Measurements from ENCODE around the gene NR6A1. TPM values are rescaled to one million over a fixed set of nuclear protein-coding genes. Genes with fewer than 3 reads are reported as not detected.
A peak's percentile ranks its signal among the peaks of the same experiment; 100 is the strongest.

Gene NR6A1
- total and polyA plus RNA-seq, 2 of the 13 experiments (the other 11 are each of a cell fraction or from before 2014, with no cell fraction given): 28.1 to 31.5 TPM

GRCh38 chr9:124733964-124734740 lies 37.0 kb downstream of the NR6A1 start (continued):
- TF ChIP-seq CEBPG (CRISPR knock-in tag; IDR thresholded peaks at IDR 0.05): peak; percentile 60
- TF ChIP-seq CBFB (CRISPR knock-in tag; IDR thresholded peaks at IDR 0.05): peak; percentile 57; the same call in 1 of the 2 replicates
- no peak; the same call in 1 of the 2 replicates for TF ChIP-seq ZNF205 (CRISPR knock-in tag; IDR thresholded peaks at IDR 0.05)
- TF ChIP-seq SNAPC4 (CRISPR knock-in tag; IDR thresholded peaks at IDR 0.05): no peak
- TF ChIP-seq SOX6 (IDR thresholded peaks at IDR 0.05): no peak
- peak; percentile 96 for TF ChIP-seq SOX6 (CRISPR knock-in tag; IDR thresholded peaks at IDR 0.05)
- TF ChIP-seq, protein P1, sequence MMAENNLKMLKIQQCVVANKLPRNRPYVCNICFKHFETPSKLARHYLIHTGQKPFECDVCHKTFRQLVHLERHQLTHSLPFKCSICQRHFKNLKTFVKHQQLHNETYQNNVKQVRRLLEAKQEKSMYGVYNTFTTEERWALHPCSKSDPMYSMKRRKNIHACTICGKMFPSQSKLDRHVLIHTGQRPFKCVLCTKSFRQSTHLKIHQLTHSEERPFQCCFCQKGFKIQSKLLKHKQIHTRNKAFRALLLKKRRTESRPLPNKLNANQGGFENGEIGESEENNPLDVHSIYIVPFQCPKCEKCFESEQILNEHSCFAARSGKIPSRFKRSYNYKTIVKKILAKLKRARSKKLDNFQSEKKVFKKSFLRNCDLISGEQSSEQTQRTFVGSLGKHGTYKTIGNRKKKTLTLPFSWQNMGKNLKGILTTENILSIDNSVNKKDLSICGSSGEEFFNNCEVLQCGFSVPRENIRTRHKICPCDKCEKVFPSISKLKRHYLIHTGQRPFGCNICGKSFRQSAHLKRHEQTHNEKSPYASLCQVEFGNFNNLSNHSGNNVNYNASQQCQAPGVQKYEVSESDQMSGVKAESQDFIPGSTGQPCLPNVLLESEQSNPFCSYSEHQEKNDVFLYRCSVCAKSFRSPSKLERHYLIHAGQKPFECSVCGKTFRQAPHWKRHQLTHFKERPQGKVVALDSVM (CRISPR knock-in tag; IDR thresholded peaks at IDR 0.05): peak; percentile 81
- peak; percentile 82 for TF ChIP-seq ELF3 (CRISPR knock-in tag; IDR thresholded peaks at IDR 0.05)
- TF ChIP-seq, protein P2, sequence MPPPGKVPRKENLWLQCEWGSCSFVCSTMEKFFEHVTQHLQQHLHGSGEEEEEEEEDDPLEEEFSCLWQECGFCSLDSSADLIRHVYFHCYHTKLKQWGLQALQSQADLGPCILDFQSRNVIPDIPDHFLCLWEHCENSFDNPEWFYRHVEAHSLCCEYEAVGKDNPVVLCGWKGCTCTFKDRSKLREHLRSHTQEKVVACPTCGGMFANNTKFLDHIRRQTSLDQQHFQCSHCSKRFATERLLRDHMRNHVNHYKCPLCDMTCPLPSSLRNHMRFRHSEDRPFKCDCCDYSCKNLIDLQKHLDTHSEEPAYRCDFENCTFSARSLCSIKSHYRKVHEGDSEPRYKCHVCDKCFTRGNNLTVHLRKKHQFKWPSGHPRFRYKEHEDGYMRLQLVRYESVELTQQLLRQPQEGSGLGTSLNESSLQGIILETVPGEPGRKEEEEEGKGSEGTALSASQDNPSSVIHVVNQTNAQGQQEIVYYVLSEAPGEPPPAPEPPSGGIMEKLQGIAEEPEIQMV (CRISPR knock-in tag; IDR thresholded peaks at IDR 0.05; ENCODE audit: low read depth): 0 out of 2 replicates have a peak, but pooled peaks have one; percentile 29
- TF ChIP-seq GFI1 (CRISPR knock-in tag; IDR thresholded peaks at IDR 0.05; ENCODE audit: borderline replicate concordance): peak; percentile 69
- no peak for TF ChIP-seq ZSCAN31 (CRISPR knock-in tag; IDR thresholded peaks at IDR 0.05; ENCODE audit: low read depth)
- TF ChIP-seq DRAP1 (CRISPR knock-in tag; IDR thresholded peaks at IDR 0.05): no peak
- TF ChIP-seq EP300 (IDR thresholded peaks at IDR 0.05; ENCODE audit: low read depth in 2 of 2, low read length in 2 of 2): peak in 1 of 2 experiments; percentile 80; a peak in 2 of 4 replicates
- TF ChIP-seq EP300 (CRISPR knock-in tag; IDR thresholded peaks at IDR 0.05; ENCODE audit: borderline replicate concordance): peak; percentile 87
- no peak for TF ChIP-seq NR1H2 (CRISPR knock-in tag; IDR thresholded peaks at IDR 0.05; ENCODE audit: borderline replicate concordance, low read depth)
- TF ChIP-seq ERF (CRISPR knock-in tag; IDR thresholded peaks at IDR 0.05): peak; percentile 71; the same call in 1 of the 2 replicates
- TF ChIP-seq ZNF740 (CRISPR knock-in tag; IDR thresholded peaks at IDR 0.05): no peak
- TF ChIP-seq ZNF878 (CRISPR knock-in tag; IDR thresholded peaks at IDR 0.05): peak; percentile 41; the same call in 1 of the 2 replicates
